GM19463 (cell line): Measurements from ENCODE around the gene LNX2.

Experiments used
- ATAC-seq: cut with Tn5 transposase; IDR thresholded peaks from one replicate; pipeline ENCODE4 v1.9.1; 2021; ENCODE audit warnings: mild to moderate bottlenecking, moderate library complexity; ENCODE audit not compliant: unreplicated experiment

Gene LNX2

GRCh38 chr13:27570906-27571305 is 49.4 kb downstream of the LNX2 start:
- ATAC-seq, result no peak

GRCh38 chr13:27569405-27569804 is 50.9 kb downstream of the LNX2 start:
- ATAC-seq, result no peak

GRCh38 chr13:27565818-27566217 is 54.5 kb downstream of the LNX2 start:
- ATAC-seq, result no peak

GRCh38 chr13:27562457-27562856 is 57.9 kb downstream of the LNX2 start:
- no peak for ATAC-seq

GRCh38 chr13:27559719-27560118 is 60.6 kb downstream of the LNX2 start:
- no peak for ATAC-seq

- ATAC-seq, result no peak
These were observed 64.2 kb downstream of the LNX2 start for GRCh38 chr13:27556109-27556508.

- ATAC-seq, result no peak
These were observed 68.8 kb downstream of the LNX2 start for GRCh38 chr13:27551562-27551961.

GRCh38 chr13:27549406-27549981 is 70.8 kb downstream of the LNX2 start:
- ATAC-seq, result no peak

- no peak for ATAC-seq
These were observed 78.1 kb downstream of the LNX2 start for GRCh38 chr13:27542220-27542619.

GRCh38 chr13:27541386-27541785 is 78.9 kb downstream of the LNX2 start:
- ATAC-seq, result no peak

GRCh38 chr13:27536361-27537101 is 83.8 kb downstream of the LNX2 start:
- ATAC-seq, result no peak

GRCh38 chr13:27535546-27535945 is 84.8 kb downstream of the LNX2 start:
- ATAC-seq, result no peak

- ATAC-seq, result no peak
These were observed 85.3 kb downstream of the LNX2 start for GRCh38 chr13:27534981-27535380.

- ATAC-seq, result no peak
These were observed 86.0 kb downstream of the LNX2 start for GRCh38 chr13:27534108-27534980.

GRCh38 chr13:27533155-27533643 is 87.1 kb downstream of the LNX2 start:
- ATAC-seq, result no peak

GRCh38 chr13:27528908-27529307 is 91.4 kb downstream of the LNX2 start:
- no peak for ATAC-seq

- no peak for ATAC-seq
These were observed 93.8 kb downstream of the LNX2 start for GRCh38 chr13:27526516-27526915.

- ATAC-seq, result no peak
These were observed 95.1 kb downstream of the LNX2 start for GRCh38 chr13:27524981-27525975.

GRCh38 chr13:27523346-27524073 is 96.8 kb downstream of the LNX2 start:
- ATAC-seq, result no peak

- ATAC-seq, result no peak
These were observed 97.5 kb downstream of the LNX2 start for GRCh38 chr13:27522847-27523246.
